Uterus (tissue), 2 donors: Measurements from ENCODE around the gene MSI1.

Experiments used
- POLR2A ChIP-seq, 2 donors: fragments of 450-650 bp; IDR thresholded peaks; one replicate each; pipeline ENCODE4 v1.6.1; 2016; ENCODE audit warnings: antibody characterized with exemption in 2 of 2, mild to moderate bottlenecking in 1 of 2, moderate library complexity in 1 of 2
- TF ChIP-seq, protein P1 (sequence below), 4 experiments: fragments of 200-600 bp in 2 of 4; fragments of 450-650 bp in 2 of 4; sonication (generic) in 2 of 4; IDR thresholded peaks; one replicate each; pipeline ENCODE4 v1.5.1; 2016 to 2019; ENCODE audit warnings: antibody characterized with exemption in 4 of 4, mild to moderate bottlenecking in 2 of 4, moderate library complexity in 1 of 4

DNA sequence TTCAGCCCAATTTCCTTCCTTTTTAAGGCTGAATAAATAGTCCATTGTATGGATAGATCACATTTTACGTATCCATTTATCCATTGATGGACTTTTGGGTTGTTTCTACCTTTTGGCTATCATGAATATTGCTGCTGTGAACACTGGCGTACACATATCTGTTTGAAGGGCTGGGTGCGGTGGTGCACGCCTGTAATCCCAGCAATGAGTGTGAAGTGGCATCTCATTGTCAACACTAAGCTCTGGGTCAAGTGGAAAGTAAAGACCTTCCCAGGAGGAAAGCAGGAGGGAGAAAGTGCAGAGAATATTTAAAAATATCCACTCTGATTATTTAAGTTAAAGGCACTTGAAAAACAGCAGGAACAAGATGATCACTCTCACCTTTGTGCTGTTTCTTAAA is 29.7 kb downstream of the MSI1 start:
- no peak for TF ChIP-seq POLR2A (IDR thresholded peaks at IDR 0.05)
- TF ChIP-seq, protein P1, sequence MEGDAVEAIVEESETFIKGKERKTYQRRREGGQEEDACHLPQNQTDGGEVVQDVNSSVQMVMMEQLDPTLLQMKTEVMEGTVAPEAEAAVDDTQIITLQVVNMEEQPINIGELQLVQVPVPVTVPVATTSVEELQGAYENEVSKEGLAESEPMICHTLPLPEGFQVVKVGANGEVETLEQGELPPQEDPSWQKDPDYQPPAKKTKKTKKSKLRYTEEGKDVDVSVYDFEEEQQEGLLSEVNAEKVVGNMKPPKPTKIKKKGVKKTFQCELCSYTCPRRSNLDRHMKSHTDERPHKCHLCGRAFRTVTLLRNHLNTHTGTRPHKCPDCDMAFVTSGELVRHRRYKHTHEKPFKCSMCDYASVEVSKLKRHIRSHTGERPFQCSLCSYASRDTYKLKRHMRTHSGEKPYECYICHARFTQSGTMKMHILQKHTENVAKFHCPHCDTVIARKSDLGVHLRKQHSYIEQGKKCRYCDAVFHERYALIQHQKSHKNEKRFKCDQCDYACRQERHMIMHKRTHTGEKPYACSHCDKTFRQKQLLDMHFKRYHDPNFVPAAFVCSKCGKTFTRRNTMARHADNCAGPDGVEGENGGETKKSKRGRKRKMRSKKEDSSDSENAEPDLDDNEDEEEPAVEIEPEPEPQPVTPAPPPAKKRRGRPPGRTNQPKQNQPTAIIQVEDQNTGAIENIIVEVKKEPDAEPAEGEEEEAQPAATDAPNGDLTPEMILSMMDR (IDR thresholded peaks at IDR 0.05) = no peak
